ENCODE results near the gene CALD1.

- no peak for TF ChIP-seq CTCF (IDR thresholded peaks at IDR 0.05)
- no peak for TF ChIP-seq POLR2A (IDR thresholded peaks at IDR 0.05)
Measured at GRCh38 chr7:134795231-134795630, 15.8 kb downstream of the CALD1 start.
